Panc1 (cell line): ENCODE data around the gene KCNMA1.

ENCODE experiments used
- CTCF ChIP-seq: fragments of 450-650 bp; IDR thresholded peaks from 2 replicates; pipeline ENCODE4 v1.5.1; 2017; ENCODE audit warnings: mild to moderate bottlenecking
- REST ChIP-seq, 2 experiments: IDR thresholded peaks; 2 replicates each; pipeline ENCODE4 v1.6.1; 2011 to 2012; ENCODE audit warnings: low read depth in 2 of 2, control low read depth in 1 of 2, low read length in 1 of 2, mild to moderate bottlenecking in 1 of 2, moderate library complexity in 1 of 2; ENCODE audit not compliant: insufficient read depth in 1 of 2
- TCF7L2 ChIP-seq: IDR thresholded peaks from 2 replicates; pipeline ENCODE4 v1.6.1; 2011; ENCODE audit warnings: mild to moderate bottlenecking, low read depth, low read length, inconsistent platforms

GRCh38 chr10:77007834-77008233 lies 629.8 kb downstream of the KCNMA1 start:
- TF ChIP-seq CTCF (no peak), TCF7L2 (no peak), REST (IDR thresholded peaks at IDR 0.05; ENCODE audit: insufficient read depth in 1 of 2, low read depth in 2 of 2, low read length in 1 of 2) (no peak)
